Measurements from ENCODE around the gene GLA. TPM values are rescaled to one million over a fixed set of nuclear protein-coding genes. Genes with fewer than 3 reads are reported as not detected.

Gene GLA
- total and polyA plus RNA-seq, 2 of the 4 experiments (the other 2 are of a cell fraction), result 27.9 to 38.7 TPM

DNA sequence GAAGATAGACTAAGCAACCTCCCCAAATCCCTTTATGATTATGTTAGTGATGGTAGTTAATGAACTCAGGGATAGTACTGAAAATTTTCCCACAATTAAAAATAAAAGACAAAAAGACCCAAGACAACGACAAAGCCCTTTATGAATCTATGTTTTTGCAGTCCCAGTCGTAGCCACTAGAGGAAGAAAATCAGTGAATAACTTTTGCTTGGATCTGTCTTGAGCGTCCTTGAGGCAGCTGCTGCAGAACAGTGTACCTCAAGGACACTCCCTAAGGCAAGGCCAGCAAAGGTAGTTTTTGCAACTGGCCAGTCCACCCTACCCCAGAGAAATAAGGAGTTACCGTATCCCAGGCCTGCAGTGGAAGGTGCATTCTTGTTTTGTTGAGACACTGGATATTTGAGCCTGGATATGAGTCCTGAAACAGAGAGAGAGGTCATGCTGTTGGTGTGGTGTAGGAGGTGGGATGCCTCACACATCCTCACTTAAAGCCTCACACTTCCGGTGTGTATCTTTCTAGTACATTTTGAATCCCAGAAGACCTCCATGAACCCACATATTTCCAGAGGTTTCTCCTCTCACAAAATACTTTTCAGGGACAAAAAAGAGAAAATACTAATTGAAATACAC lies 50.4 kb downstream of the GLA start:
- dilution Hi-C loops (cut with HindIII; ENCODE audit: low sequenced_read_pairs, unreplicated experiment), result no loop called here
- peak; percentile 67 for ATAC-seq (ENCODE audit: low read depth)
- BruUV-seq (replicated peaks), result no TSS peak

More for the DNA sequence above, 50.4 kb downstream of the GLA start:
- intact Hi-C loops (cut with micrococcal nuclease) (no loop called here), in situ Hi-C loops (cut with MboI; ENCODE audit: low sequenced_read_pairs) (no loop called here)
- no peak overlapping the region for H4K8ac ChIP-seq (ENCODE audit: low read depth in 2 of 2, low read length in 2 of 2)
- H2BK20ac ChIP-seq (ENCODE audit: low read depth, low read length), result no peak overlapping the region
- no peak overlapping the region for H3K9ac ChIP-seq (ENCODE audit: low read depth, low read length)
- H3K18ac ChIP-seq (ENCODE audit: low read depth, low read length), result no peak overlapping the region
- no peak overlapping the region for H2BK120ac ChIP-seq (ENCODE audit: low read depth, low read length)
- H2AK9ac ChIP-seq (replicated peaks; ENCODE audit: low read depth, low read length, poor library complexity), result no peak overlapping the region
- ChIA-PET CTCF (no interaction called here), POLR2A (ENCODE audit: unreplicated experiment) (no interaction called here)
- H4K20me1 ChIP-seq (ENCODE audit: insufficient read depth, low read length), result no peaks in the 10 kb centered on the region
- H2BK5ac ChIP-seq (ENCODE audit: low read depth, low read length, poor library complexity, severe bottlenecking), result no peak overlapping the region
- H3K23ac ChIP-seq (ENCODE audit: low read depth, low read length), result no peak overlapping the region
- no peak overlapping the region for H4K5ac ChIP-seq (ENCODE audit: low read depth, low read length)
- H3K4ac ChIP-seq (ENCODE audit: low read depth, low read length), result no peak overlapping the region
- no peak overlapping the region for H4K91ac ChIP-seq (ENCODE audit: insufficient read depth, low read depth, low read length)
- H2AFZ ChIP-seq (replicated peaks; ENCODE audit: low read length, poor library complexity), result no peak overlapping the region
- no peaks in the 10 kb centered on the region for H3K79me1 ChIP-seq (ENCODE audit: low read depth in 1 of 2, low read length in 2 of 2)
- DNase-seq, result peak; percentile 12
- H3K9me1 ChIP-seq (ENCODE audit: insufficient read depth, low read length), result peaks cover 5% of the 10 kb centered on the region; the same call in 1 of the 2 replicates
- no peaks in the 10 kb centered on the region for H3K4me1 ChIP-seq (ENCODE audit: control insufficient read depth, insufficient read depth, low read length)
- no CpG with 5 or more reads among the region's 5 CpGs for WGBS, 2 experiments (ENCODE audit: extremely low coverage in 2 of 2, insufficient read length in 1 of 2)
- H3K27me3 ChIP-seq (ENCODE audit: control insufficient read depth, insufficient read depth, low read length), result peaks cover 8% of the 10 kb centered on the region
- H2AK5ac ChIP-seq (ENCODE audit: low read depth, low read length), result no peak overlapping the region
- no peak for TF ChIP-seq RAD21 (IDR thresholded peaks at IDR 0.05; ENCODE audit: low read length)
- TF ChIP-seq, protein P1, sequence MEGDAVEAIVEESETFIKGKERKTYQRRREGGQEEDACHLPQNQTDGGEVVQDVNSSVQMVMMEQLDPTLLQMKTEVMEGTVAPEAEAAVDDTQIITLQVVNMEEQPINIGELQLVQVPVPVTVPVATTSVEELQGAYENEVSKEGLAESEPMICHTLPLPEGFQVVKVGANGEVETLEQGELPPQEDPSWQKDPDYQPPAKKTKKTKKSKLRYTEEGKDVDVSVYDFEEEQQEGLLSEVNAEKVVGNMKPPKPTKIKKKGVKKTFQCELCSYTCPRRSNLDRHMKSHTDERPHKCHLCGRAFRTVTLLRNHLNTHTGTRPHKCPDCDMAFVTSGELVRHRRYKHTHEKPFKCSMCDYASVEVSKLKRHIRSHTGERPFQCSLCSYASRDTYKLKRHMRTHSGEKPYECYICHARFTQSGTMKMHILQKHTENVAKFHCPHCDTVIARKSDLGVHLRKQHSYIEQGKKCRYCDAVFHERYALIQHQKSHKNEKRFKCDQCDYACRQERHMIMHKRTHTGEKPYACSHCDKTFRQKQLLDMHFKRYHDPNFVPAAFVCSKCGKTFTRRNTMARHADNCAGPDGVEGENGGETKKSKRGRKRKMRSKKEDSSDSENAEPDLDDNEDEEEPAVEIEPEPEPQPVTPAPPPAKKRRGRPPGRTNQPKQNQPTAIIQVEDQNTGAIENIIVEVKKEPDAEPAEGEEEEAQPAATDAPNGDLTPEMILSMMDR (conservative IDR thresholded peaks at IDR 0.05; ENCODE audit: low read depth, low read length), result peak; percentile 29; the same call in 1 of the 2 replicates
- H3K56ac ChIP-seq (ENCODE audit: extremely low read depth, insufficient read depth, low read length), result no peak overlapping the region
- H3K27ac ChIP-seq (ENCODE audit: insufficient read depth, low read length), result no peak overlapping the region
- H3K4me2 ChIP-seq (ENCODE audit: low read depth, low read length), result no peak overlapping the region
- H2BK15ac ChIP-seq (ENCODE audit: low read depth, low read length), result no peak overlapping the region
- no peak overlapping the region for H3K4me3 ChIP-seq (ENCODE audit: insufficient read depth, low read depth, low read length)
- H3K36me3 ChIP-seq (ENCODE audit: control insufficient read depth, insufficient read depth, low read length), result no peaks in the 10 kb centered on the region
- H3K9me3 ChIP-seq (ENCODE audit: control insufficient read depth, insufficient read depth, low read length), result no peaks in the 10 kb centered on the region
- H3K14ac ChIP-seq (replicated peaks; ENCODE audit: low read depth, low read length), result no peak overlapping the region
